Uterus (tissue), 4 donors: ENCODE measurements around the gene L1CAM. TPM values are rescaled to one million over a fixed set of nuclear protein-coding genes. Genes with fewer than 3 reads are reported as not detected.

Experiments used
- DNase-seq, 2 donors: peaks; one replicate each; pipeline ENCODE4 v3.0.0-alpha.2; 2019 to 2020
- H3K27ac ChIP-seq, 2 donors: fragments of 200-600 bp; sonication (generic); 1 replicate in 1 of 2; 2 replicates in 1 of 2; pipeline ENCODE4 v1.5.1; 2016 to 2018
- H3K27me3 ChIP-seq, 2 donors: fragments of 200-600 bp; sonication (generic); one replicate each; pipeline ENCODE4 v1.5.1; 2018 to 2019; ENCODE audit warnings: control low read depth in 1 of 2
- H3K36me3 ChIP-seq, 2 donors: fragments of 200-600 bp; sonication (generic); one replicate each; pipeline ENCODE4 v1.5.1; 2019; ENCODE audit warnings: control low read depth in 1 of 2
- H3K4me1 ChIP-seq, 2 donors: fragments of 200-600 bp; sonication (generic); one replicate each; pipeline ENCODE4 v1.5.1; 2018 to 2019; ENCODE audit warnings: control low read depth in 1 of 2
- H3K4me3 ChIP-seq, 2 donors: fragments of 200-600 bp; sonication (generic); 1 replicate in 1 of 2; 2 replicates in 1 of 2; pipeline ENCODE4 v1.5.1; 2018 to 2019; ENCODE audit warnings: mild to moderate bottlenecking in 1 of 2
- H3K9me3 ChIP-seq, 2 donors: fragments of 200-600 bp; sonication (generic); one replicate each; pipeline ENCODE4 v1.5.1; 2019; ENCODE audit warnings: control low read depth in 1 of 2
- CTCF ChIP-seq, 4 experiments: fragments of 200-600 bp in 2 of 4; fragments of 450-650 bp in 2 of 4; sonication (generic) in 2 of 4; IDR thresholded peaks; one replicate each; pipeline ENCODE4 v1.5.1; 2016 to 2019; ENCODE audit warnings: antibody characterized with exemption in 4 of 4, mild to moderate bottlenecking in 2 of 4, moderate library complexity in 1 of 4
- POLR2A ChIP-seq, 2 donors: fragments of 450-650 bp; IDR thresholded peaks; one replicate each; pipeline ENCODE4 v1.6.1; 2016; ENCODE audit warnings: antibody characterized with exemption in 2 of 2, mild to moderate bottlenecking in 1 of 2, moderate library complexity in 1 of 2
- intact Hi-C: fragments of 100-400 bp; cut with DNase I; formaldehyde crosslinking; loops from one replicate; pipeline ENCODE4 v1.15.1; 2023; ENCODE audit warnings: low total_unique reads
- total RNA-seq, 4 donors: library from RNA; depleted of rRNA in 3 of 4; stranded (reverse); fragments of >200 nt in 3 of 4; gene quantifications; one replicate each; pipeline versions ENCODE4 v1.1.0 to v1.2.4, GENCODE V29; 2014 to 2023
- donor health status: DM: yes; HTN: yes; CAD: no.

L1CAM gene
- total RNA-seq, 4 donors from 2014 or later = 0.26 to 5.1 (median 2.8) TPM; not detected in 1

- Histone ChIP-seq H3K4me1 (no peaks in the 10 kb centered on the region), H3K4me3 (no peak overlapping the region), H3K27ac (no peak overlapping the region), H3K9me3 (no peaks in the 10 kb centered on the region), H3K36me3 (no peaks in the 10 kb centered on the region), H3K27me3 (no peaks in the 10 kb centered on the region)
- intact Hi-C loops = no loop called here
- TF ChIP-seq POLR2A (IDR thresholded peaks at IDR 0.05) = no peak
- no peak for TF ChIP-seq CTCF (IDR thresholded peaks at IDR 0.05)
- DNase-seq = no peak
These were observed 16.4 kb upstream of the L1CAM start for GRCh38 chrX:153902385-153902784.

GRCh38 chrX:153901753-153902140, 15.8 kb upstream of the L1CAM start:
- peak overlapping the region in 1 of 2 donors; percentile 23 for H3K27ac ChIP-seq
- intact Hi-C loops = no loop called here
- H3K36me3 ChIP-seq = no peaks in the 10 kb centered on the region
- H3K27me3 ChIP-seq = no peaks in the 10 kb centered on the region
- H3K4me1 ChIP-seq = no peaks in the 10 kb centered on the region
- H3K9me3 ChIP-seq = no peaks in the 10 kb centered on the region
- TF ChIP-seq CTCF (IDR thresholded peaks at IDR 0.05) = no peak
- no peak for TF ChIP-seq POLR2A (IDR thresholded peaks at IDR 0.05)
- H3K4me3 ChIP-seq = no peak overlapping the region
- DNase-seq = no peak

- peak; percentile 64 to 74 for DNase-seq
- Histone ChIP-seq H3K4me3 (no peak overlapping the region), H3K9me3 (no peaks in the 10 kb centered on the region), H3K27ac (peak overlapping the region in 1 of 2 donors; percentile 23), H3K4me1 (no peaks in the 10 kb centered on the region), H3K27me3 (no peaks in the 10 kb centered on the region), H3K36me3 (no peaks in the 10 kb centered on the region)
- intact Hi-C loops = no loop called here
- no peak for TF ChIP-seq CTCF (IDR thresholded peaks at IDR 0.05)
- TF ChIP-seq POLR2A (IDR thresholded peaks at IDR 0.05) = no peak
These were observed 15.1 kb upstream of the L1CAM start for GRCh38 chrX:153900831-153901752.

- Histone ChIP-seq H3K36me3 (no peaks in the 10 kb centered on the region), H3K4me3 (no peak overlapping the region), H3K27me3 (no peaks in the 10 kb centered on the region), H3K9me3 (no peaks in the 10 kb centered on the region), H3K4me1 (no peaks in the 10 kb centered on the region), H3K27ac (no peak overlapping the region)
- no peak for TF ChIP-seq CTCF (IDR thresholded peaks at IDR 0.05)
- TF ChIP-seq POLR2A (IDR thresholded peaks at IDR 0.05) = no peak
- DNase-seq = no peak
- intact Hi-C loops = no loop called here
These were observed 11.9 kb upstream of the L1CAM start for GRCh38 chrX:153897899-153898298.

- no peaks in the 10 kb centered on the region for H3K36me3 ChIP-seq
- H3K27me3 ChIP-seq = peaks cover 0 to 14% of the 10 kb centered on the region in 2 donors
- intact Hi-C loops = no loop called here
- no peak for DNase-seq
- no peaks in the 10 kb centered on the region for H3K9me3 ChIP-seq
- peaks cover 0 to 4% of the 10 kb centered on the region in 2 donors for H3K4me1 ChIP-seq
- H3K4me3 ChIP-seq = no peak overlapping the region
- TF ChIP-seq CTCF (IDR thresholded peaks at IDR 0.05) = no peak
- TF ChIP-seq POLR2A (IDR thresholded peaks at IDR 0.05) = no peak
- no peak overlapping the region for H3K27ac ChIP-seq
These were observed 3.1 kb upstream of the L1CAM start for GRCh38 chrX:153889123-153889522.
